ENCODE measurements around the gene CCDC188. TPM values are rescaled to one million over a fixed set of nuclear protein-coding genes. Genes with fewer than 3 reads are reported as not detected.

The CCDC188 gene
- total and polyA plus RNA-seq, 8 donors, result 0.10 to 40.8 (median 0.76) TPM; not detected in 1

- H3K4me3 ChIP-seq, result no peak overlapping the region
- 88 to 93% (median 92%) methylated on average over 12 to 16 of the region's 16 CpGs for WGBS, 5 donors
- peaks cover 7 to 49% (median 44%) of the 10 kb centered on the region in 4 donors for H3K36me3 ChIP-seq
- peaks cover 31 to 50% (median 48%) of the 10 kb centered on the region in 4 donors for H3K4me1 ChIP-seq
- H3K27ac ChIP-seq, result no peak overlapping the region
- intact Hi-C loops (cut with DNase I; ENCODE audit: low total_unique reads), result no loop called here
- TF ChIP-seq POLR2AphosphoS5 (IDR thresholded peaks at IDR 0.05), result no peak
- no peak for TF ChIP-seq EP300 (IDR thresholded peaks at IDR 0.05)
- TF ChIP-seq POLR2A (IDR thresholded peaks at IDR 0.05), result no peak
- TF ChIP-seq CTCF (IDR thresholded peaks at IDR 0.05), result no peak
- no peaks in the 10 kb centered on the region for H3K27me3 ChIP-seq
- H3K9me3 ChIP-seq, result no peaks in the 10 kb centered on the region
- DNase-seq, result no peak
Observed at GRCh38 chr22:20138868-20139267, 12.0 kb downstream of the CCDC188 start.

- TF ChIP-seq POLR2A (IDR thresholded peaks at IDR 0.05), result no peak
- no peak for TF ChIP-seq POLR2AphosphoS5 (IDR thresholded peaks at IDR 0.05)
- TF ChIP-seq CTCF (IDR thresholded peaks at IDR 0.05), result no peak
- no peak for TF ChIP-seq EP300 (IDR thresholded peaks at IDR 0.05)
- intact Hi-C loops (cut with DNase I; ENCODE audit: low total_unique reads), result no loop called here
- H3K4me1 ChIP-seq, result peaks cover 35 to 54% (median 53%) of the 10 kb centered on the region in 4 donors
- H3K9me3 ChIP-seq, result no peaks in the 10 kb centered on the region
- H3K36me3 ChIP-seq, result peaks cover 7 to 44% (median 39%) of the 10 kb centered on the region in 4 donors
- no peak overlapping the region for H3K4me3 ChIP-seq
- H3K27ac ChIP-seq, result peak overlapping the region in 2 of 5 donors; percentile 5 to 50
- H3K27me3 ChIP-seq, result no peaks in the 10 kb centered on the region
- WGBS, 5 donors, result 35 to 60% (median 41%) methylated on average over 4 of the region's 4 CpGs
- no peak for DNase-seq
Observed at GRCh38 chr22:20138417-20138738, 12.5 kb downstream of the CCDC188 start.

GRCh38 chr22:20137671-20138416 is 13.0 kb downstream of the CCDC188 start:
- Histone ChIP-seq H3K27me3 (no peaks in the 10 kb centered on the region), H3K9me3 (no peaks in the 10 kb centered on the region), H3K27ac (peak overlapping the region in 2 of 5 donors; percentile 5 to 50), H3K4me3 (no peak overlapping the region), H3K4me1 (peaks cover 40 to 60% (median 58%) of the 10 kb centered on the region in 4 donors), H3K36me3 (peaks cover 7 to 39% (median 34%) of the 10 kb centered on the region in 4 donors)
- no peak for DNase-seq
- intact Hi-C loops (cut with DNase I; ENCODE audit: low total_unique reads), result no loop called here
- TF ChIP-seq POLR2AphosphoS5 (IDR thresholded peaks at IDR 0.05) (no peak), POLR2A (IDR thresholded peaks at IDR 0.05) (no peak), CTCF (IDR thresholded peaks at IDR 0.05) (no peak), EP300 (IDR thresholded peaks at IDR 0.05) (no peak)
- WGBS, 5 donors, result 38 to 54% (median 42%) methylated on average over 21 to 26 of the region's 26 CpGs

GRCh38 chr22:20137113-20137512 is 13.7 kb downstream of the CCDC188 start:
- H3K4me1 ChIP-seq, result peaks cover 45 to 67% (median 65%) of the 10 kb centered on the region in 4 donors
- peak overlapping the region in 1 of 5 donors; percentile 50 for H3K27ac ChIP-seq
- TF ChIP-seq EP300 (IDR thresholded peaks at IDR 0.05) (no peak), CTCF (IDR thresholded peaks at IDR 0.05) (no peak), POLR2A (IDR thresholded peaks at IDR 0.05) (no peak), POLR2AphosphoS5 (IDR thresholded peaks at IDR 0.05) (no peak)
- intact Hi-C loops (cut with DNase I; ENCODE audit: low total_unique reads), result no loop called here
- WGBS, 5 donors, result 70 to 84% (median 79%) methylated on average over 8 to 13 of the region's 13 CpGs
- no peak overlapping the region for H3K4me3 ChIP-seq
- H3K36me3 ChIP-seq, result peaks cover 7 to 32% (median 28%) of the 10 kb centered on the region in 4 donors
- no peak for DNase-seq
- no peaks in the 10 kb centered on the region for H3K9me3 ChIP-seq
- no peaks in the 10 kb centered on the region for H3K27me3 ChIP-seq
